GM19238 (cell line): ENCODE measurements around the gene YPEL1.

ENCODE experiments used
- DNase-seq: peaks from one replicate; pipeline ENCODE4 v3.0.0; 2011; ENCODE audit warnings: low spot score; ENCODE audit not compliant: insufficient read length

Gene YPEL1

DNA sequence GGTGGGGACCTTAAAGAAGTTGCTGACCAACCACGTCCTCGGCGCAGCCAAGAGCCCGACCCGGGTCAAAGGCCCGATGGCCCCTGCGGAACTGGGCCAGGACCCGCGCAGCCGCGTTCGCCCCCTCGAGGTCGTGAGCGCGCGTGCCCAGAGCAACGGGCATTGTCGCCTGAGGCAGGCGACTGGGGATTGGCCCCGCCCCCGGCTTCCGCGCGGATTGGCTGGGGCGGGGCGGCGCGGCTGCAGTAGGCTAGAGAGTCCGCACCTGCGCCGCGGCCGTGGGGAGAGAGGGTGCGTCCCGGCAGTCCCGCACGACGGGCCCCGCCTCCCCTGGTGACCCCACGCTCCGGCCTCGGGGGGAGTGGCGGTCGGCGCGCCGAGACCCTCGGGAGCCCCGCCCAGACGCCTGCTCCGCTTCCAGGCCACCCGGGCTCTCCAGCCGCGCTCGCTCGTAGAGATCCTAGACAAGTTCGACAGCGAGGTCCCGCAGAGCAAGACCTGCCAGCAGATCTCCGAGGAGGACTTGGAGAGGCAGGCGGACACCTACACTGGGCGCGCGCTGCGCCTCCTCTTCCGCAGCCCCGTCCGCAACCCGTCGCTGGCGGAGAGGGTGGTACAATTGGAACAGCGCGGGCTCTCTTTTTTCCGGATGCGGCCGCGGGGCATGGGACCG is 78.1 kb downstream of the YPEL1 start:
- DNase-seq = peak; percentile 96

DNA sequence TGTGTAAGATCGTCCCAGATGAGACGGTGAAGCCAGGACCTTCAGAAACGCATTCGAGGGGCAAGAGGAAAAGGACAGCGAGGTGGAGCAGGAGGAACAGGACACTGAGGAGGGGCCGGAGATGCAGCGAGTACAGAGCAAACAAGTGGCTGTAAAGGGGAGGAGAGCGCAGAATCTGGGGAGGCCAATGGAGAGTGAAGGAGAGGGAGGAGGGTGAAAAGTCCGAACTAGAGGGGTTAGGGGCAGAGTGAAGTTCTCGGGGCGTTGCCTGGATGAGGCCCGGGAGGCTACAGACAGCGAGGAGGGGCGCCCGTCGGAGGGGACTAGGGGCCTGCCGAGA is 78.6 kb downstream of the YPEL1 start:
- no peak for DNase-seq

DNA sequence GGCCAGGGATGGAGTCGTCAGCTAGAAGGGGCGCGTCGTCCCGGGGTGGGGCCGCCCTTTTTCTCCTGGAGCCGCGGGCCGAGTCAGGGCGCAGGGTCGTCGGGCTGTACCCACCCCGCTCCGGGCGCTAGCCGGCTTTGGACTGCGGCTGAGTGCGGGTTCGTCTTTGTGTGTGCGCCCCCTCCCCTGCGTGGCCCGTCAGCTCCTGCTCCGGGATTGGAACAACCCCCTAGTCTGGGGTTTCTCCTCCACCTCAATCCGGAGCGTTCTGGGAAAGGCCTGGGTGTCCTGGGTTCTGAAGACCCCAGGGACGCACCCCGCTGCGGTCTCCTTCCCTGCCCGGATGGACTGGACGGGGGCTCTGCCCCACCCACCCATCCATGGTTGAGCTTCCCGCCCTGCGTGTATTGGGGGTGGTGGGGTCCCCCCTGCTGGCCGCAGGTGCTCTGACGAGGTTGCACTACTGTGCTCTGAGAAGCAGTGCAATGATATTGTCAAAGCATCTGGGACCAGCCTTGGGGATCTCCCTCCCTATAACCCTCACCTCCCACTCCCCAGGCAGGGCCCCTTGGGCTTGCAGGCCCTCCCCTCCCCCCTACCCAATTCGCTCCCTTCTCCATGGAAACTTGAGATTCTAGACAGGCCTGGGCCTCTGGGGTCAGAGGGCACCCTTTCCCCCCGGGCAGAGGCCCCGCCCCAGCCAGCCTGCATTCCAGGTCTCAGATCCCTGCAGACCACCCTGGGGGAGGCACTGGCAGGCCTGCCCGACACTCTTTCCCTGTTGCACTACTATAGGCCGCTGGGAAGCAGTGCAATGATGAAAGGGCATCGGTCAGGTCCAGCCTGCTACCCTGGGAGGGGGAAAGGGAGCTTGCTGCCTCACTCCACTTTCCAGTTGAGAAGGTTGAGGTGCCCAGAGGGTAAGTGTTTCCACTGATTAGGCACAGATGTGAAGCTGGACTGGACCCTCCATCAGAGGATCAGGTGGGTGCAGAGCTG is 82.7 kb downstream of the YPEL1 start:
- no peak for DNase-seq

DNA sequence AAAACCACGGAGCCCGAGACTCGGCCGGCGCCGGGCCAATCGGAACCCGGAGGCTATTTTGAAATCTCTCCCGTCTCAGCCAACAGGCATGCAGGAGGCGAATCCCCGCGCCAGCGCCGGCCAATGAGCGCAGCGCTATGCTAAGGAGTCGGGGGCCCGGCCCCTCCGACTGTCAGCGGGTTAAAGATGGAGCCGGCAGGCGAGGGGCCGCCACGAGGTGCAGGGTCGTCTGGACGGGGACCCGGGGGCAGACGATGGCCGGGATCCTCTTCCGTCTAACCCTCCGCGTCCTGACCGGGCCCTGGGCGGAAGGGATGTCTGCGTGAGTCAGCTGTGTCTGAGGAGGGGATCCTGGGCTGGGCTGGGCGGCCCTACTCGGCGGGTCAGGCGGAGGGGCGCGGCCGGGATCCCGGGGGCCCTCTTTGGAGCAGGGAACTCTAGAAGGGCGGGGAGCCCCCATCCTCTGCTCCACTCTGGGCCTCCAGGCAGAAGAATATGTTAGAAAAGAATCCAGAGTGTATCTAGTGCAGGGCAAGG is 83.5 kb downstream of the YPEL1 start:
- DNase-seq = peak; percentile 92

DNA sequence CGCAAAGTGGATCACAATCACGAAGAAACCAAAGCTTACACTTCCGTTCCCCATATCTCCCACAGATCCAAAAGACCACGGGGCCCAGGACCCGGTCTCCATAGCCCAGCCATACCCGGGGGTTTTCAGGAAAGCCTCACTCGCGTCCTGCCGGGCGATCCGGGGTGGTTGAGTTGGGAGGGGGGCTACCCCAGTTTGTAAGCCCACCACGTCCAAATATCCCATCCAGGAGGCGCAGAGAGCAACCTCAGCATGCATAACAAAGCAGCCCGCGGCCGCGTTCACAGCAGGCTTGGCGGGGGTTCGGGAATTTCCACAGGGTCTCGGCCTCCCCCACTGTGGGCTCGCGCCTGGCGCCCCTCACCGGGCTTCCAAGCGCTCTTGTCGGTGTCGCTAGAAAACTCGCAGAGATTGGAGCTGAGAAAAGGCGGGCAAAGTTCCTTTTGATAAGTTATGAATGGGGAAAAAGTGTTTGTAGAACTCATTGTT is 84.0 kb downstream of the YPEL1 start:
- no peak for DNase-seq

DNA sequence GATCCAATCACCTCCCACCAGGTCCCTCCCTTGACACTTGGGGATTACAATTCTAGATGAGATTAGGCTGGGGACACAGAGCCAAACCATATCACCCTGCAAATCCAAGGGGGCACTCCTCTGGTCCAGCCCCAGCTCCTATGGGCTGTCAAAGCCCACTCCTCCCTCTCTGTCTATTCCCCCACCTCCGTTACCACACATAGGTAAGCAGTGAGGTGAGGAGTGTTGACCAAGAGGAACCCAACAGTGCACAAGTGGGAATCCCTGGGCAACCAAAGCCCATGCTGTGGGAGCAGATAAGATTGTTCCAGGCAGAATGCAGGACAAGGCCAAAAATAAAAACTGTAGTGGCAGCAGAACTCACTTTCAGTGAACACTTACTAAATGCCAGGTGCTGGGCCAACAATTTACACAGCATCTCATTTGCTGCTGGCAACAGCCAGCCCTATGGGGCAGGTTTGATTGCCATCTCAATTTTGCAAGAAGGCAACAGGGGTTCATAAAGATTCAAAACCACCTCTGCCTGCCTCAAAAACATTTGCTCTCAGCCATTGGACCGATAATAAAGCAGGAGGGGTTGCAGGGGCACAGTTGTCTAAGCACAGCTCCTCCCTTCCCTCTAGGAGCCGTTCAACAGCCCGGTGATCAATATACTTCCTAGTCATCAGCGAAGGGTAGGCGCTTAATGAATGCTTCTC is 84.6 kb downstream of the YPEL1 start:
- no peak for DNase-seq

DNA sequence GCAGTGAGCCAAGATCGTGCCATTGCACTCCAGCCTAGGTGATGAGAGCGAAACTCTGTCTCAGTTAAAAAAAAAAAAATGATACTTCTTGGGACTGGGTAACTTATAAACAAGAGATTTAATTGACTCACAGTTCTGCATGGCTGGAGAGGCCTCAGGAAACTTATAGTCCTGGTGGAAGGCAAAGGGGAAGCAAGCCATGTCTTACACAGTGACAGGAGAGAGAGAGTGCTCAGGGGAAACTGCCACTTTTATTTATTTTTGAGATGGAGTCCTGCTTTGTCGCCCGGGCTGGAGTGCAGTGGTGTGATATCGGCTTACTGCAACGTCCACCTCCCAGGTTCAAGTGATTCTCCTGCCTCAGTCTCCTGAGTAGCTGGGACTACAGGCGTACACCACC is 85.3 kb downstream of the YPEL1 start:
- no peak for DNase-seq
